Measurements from ENCODE around the gene VHLL.

VHLL gene

DNA sequence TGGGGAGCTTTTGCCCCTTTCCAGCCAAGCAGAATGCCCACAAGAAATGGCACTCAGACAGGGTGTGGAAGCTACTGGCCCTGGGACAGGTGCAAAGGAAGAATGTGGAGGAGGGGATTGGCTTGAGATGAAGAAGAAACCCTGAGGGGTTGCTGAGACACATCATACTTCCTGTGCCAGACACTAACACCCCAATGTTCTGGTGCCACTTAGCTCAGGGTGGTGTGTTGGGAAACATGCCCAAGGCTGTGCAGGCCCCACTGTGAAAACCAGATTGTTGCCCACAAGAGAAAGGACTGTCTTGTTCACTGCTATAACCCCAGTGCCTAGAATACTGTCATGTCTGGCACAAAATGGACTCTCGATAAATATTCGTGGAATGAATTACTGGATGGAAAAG is 41.4 kb downstream of the VHLL start:
- peaks cover 90% of the 10 kb centered on the region for H3K36me3 ChIP-seq (ENCODE audit: insufficient read depth, insufficient read length, low read length)
- DNase-seq (ENCODE audit: low read depth, low spot score): no peak
- H3K4me1 ChIP-seq (ENCODE audit: insufficient read depth, insufficient read length): no peaks in the 10 kb centered on the region
- H3K9me3 ChIP-seq (ENCODE audit: insufficient read depth, low read length): no peaks in the 10 kb centered on the region
- H3K27me3 ChIP-seq (ENCODE audit: insufficient read depth, insufficient read length): no peaks in the 10 kb centered on the region
- H3K9ac ChIP-seq (ENCODE audit: insufficient read length, low read depth): no peak overlapping the region
- TF ChIP-seq ZNF274 (IDR thresholded peaks at IDR 0.05; ENCODE audit: low read depth, low read length) (no peak), YY1 (IDR thresholded peaks at IDR 0.05; ENCODE audit: insufficient read depth, insufficient read length) (no peak), SUZ12 (IDR thresholded peaks at IDR 0.05; ENCODE audit: extremely low read depth, insufficient read depth, insufficient read length) (no peak)
- H3K4me3 ChIP-seq (ENCODE audit: insufficient read length, low read depth): no peak overlapping the region

DNA sequence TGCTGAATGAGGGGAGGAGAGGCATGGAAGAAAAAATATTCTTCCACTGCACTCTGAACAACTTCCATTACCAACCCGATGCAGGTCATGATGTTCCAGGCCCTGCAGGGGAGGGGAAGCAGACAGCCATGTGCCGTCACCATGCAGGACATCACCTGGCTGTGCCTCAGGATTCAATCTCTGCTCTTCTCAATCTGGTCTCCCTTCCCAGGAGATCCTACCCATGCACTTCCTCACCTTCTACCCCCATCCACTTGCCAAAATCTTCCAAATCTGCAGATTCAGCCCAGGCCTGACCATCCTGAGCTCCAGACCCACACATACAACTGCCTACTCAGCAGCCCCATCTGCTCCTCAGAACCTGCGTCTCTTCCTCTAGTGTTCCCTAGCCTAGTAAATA is 45.5 kb downstream of the VHLL start:
- no peaks in the 10 kb centered on the region for H3K27me3 ChIP-seq (ENCODE audit: insufficient read depth, insufficient read length)
- H3K36me3 ChIP-seq (ENCODE audit: insufficient read depth, insufficient read length, low read length): peaks cover 95% of the 10 kb centered on the region
- peaks cover 27% of the 10 kb centered on the region for H3K4me1 ChIP-seq (ENCODE audit: insufficient read depth, insufficient read length)
- no peak for DNase-seq (ENCODE audit: low read depth, low spot score)
- no peak overlapping the region for H3K9ac ChIP-seq (ENCODE audit: insufficient read length, low read depth)
- no peak overlapping the region for H3K4me3 ChIP-seq (ENCODE audit: insufficient read length, low read depth)
- H3K9me3 ChIP-seq (ENCODE audit: insufficient read depth, low read length): no peaks in the 10 kb centered on the region
- TF ChIP-seq ZNF274 (IDR thresholded peaks at IDR 0.05; ENCODE audit: low read depth, low read length) (no peak), SUZ12 (IDR thresholded peaks at IDR 0.05; ENCODE audit: extremely low read depth, insufficient read depth, insufficient read length) (no peak), YY1 (IDR thresholded peaks at IDR 0.05; ENCODE audit: insufficient read depth, insufficient read length) (no peak)

DNA sequence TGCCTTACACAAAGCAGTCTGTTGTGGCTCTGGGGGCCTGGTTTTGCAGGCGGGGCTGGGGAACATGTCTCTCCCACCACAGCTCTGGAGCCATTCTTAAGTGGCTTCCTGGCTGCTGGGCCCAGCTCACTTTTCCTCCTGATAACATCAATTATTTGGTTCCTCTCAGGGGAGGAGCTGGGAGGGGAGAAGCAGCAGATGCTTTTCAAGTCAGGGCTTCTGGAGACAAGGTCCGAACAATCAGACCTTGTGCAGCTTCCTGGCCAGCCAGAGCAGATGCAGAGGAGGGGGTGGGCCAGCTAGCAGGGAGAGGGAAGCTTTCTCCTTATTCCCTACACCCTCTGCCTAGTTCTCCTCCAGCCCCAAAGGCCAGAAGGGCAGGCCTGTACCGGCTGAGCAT is 47.6 kb downstream of the VHLL start:
- Histone ChIP-seq H3K9ac (ENCODE audit: insufficient read length, low read depth) (no peak overlapping the region), H3K27me3 (ENCODE audit: insufficient read depth, insufficient read length) (no peaks in the 10 kb centered on the region), H3K4me3 (ENCODE audit: insufficient read length, low read depth) (no peak overlapping the region), H3K36me3 (ENCODE audit: insufficient read depth, insufficient read length, low read length) (peaks cover 93% of the 10 kb centered on the region), H3K9me3 (ENCODE audit: insufficient read depth, low read length) (no peaks in the 10 kb centered on the region), H3K4me1 (ENCODE audit: insufficient read depth, insufficient read length) (peaks cover 44% of the 10 kb centered on the region)
- no peak for DNase-seq (ENCODE audit: low read depth, low spot score)
- no peak for TF ChIP-seq YY1 (IDR thresholded peaks at IDR 0.05; ENCODE audit: insufficient read depth, insufficient read length)

DNA sequence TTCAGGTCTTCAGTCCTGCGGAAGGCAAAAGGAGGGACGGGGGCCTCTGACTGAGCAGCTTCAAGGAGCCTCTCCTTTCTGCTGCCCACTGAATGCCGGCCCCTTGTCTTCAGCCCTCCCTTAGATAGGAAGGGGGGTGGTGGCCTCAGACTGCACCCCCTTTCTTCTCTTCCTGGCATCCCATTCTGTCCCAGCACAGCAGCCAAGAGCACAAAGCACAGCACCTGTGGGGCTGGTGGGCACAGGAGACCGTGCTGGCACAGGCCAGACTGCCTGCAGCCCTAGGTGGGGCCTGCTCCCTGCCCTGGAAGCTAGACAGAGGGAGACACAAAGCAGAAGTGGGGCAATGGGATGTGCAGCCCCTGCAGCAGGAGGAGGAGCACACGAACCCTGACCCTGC is 49.5 kb downstream of the VHLL start:
- Histone ChIP-seq H3K27me3 (ENCODE audit: insufficient read depth, insufficient read length) (no peaks in the 10 kb centered on the region), H3K36me3 (ENCODE audit: insufficient read depth, insufficient read length, low read length) (peaks cover 92% of the 10 kb centered on the region), H3K4me1 (ENCODE audit: insufficient read depth, insufficient read length) (peaks cover 47% of the 10 kb centered on the region), H3K4me3 (ENCODE audit: insufficient read length, low read depth) (no peak overlapping the region), H3K9ac (ENCODE audit: insufficient read length, low read depth) (no peak overlapping the region), H3K9me3 (ENCODE audit: insufficient read depth, low read length) (no peaks in the 10 kb centered on the region)
- no peak for DNase-seq (ENCODE audit: low read depth, low spot score)
- TF ChIP-seq ZNF274 (IDR thresholded peaks at IDR 0.05; ENCODE audit: low read depth, low read length) (no peak), SUZ12 (IDR thresholded peaks at IDR 0.05; ENCODE audit: extremely low read depth, insufficient read depth, insufficient read length) (no peak), YY1 (IDR thresholded peaks at IDR 0.05; ENCODE audit: insufficient read depth, insufficient read length) (no peak)
